ENCODE measurements around the gene KLHL11.
A peak's percentile ranks its signal among the peaks of the same experiment; 100 is the strongest.

Gene KLHL11

GRCh38 chr17:41812381-41813151, 52.7 kb downstream of the KLHL11 start, which contains the start of gene FKBP10:
FKBP10 (plus strand) TSS chr17:41813004; CDS start chr17:41813035, 31 bp downstream.
- no peaks in the 10 kb centered on the region for H3K27me3 Mint-ChIP-seq
- no peak within 1 kb of the TSS for H3K27ac Mint-ChIP-seq
- H3K4me1 Mint-ChIP-seq (ENCODE audit: low read depth) = peaks cover 23% of the 10 kb centered on the region
- H3K9me3 Mint-ChIP-seq (ENCODE audit: low read depth) = no peaks in the 10 kb centered on the region
- H3K36me3 Mint-ChIP-seq = peaks cover 3% of the 10 kb centered on the region
- H3K4me3 Mint-ChIP-seq = peak within 1 kb of the TSS; percentile 89

GRCh38 chr17:41811549-41812380, 53.5 kb downstream of the KLHL11 start, which contains the start of gene P3H4:
P3H4 (minus strand) TSS chr17:41811949; CDS start chr17:41811915, 34 bp downstream.
- H3K27me3 Mint-ChIP-seq = no peaks in the 10 kb centered on the region
- H3K4me1 Mint-ChIP-seq (ENCODE audit: low read depth) = peaks cover 23% of the 10 kb centered on the region
- H3K9me3 Mint-ChIP-seq (ENCODE audit: low read depth) = no peaks in the 10 kb centered on the region
- no peak within 1 kb of the TSS for H3K27ac Mint-ChIP-seq
- peak within 1 kb of the TSS; percentile 89 for H3K4me3 Mint-ChIP-seq
- H3K36me3 Mint-ChIP-seq = peaks cover 3% of the 10 kb centered on the region

- Mint-ChIP-seq H3K4me1 (ENCODE audit: low read depth) (peaks cover 23% of the 10 kb centered on the region), H3K4me3 (peak overlapping the region; percentile 67)
These were observed 54.3 kb downstream of the KLHL11 start for GRCh38 chr17:41810659-41811548.

DNA sequence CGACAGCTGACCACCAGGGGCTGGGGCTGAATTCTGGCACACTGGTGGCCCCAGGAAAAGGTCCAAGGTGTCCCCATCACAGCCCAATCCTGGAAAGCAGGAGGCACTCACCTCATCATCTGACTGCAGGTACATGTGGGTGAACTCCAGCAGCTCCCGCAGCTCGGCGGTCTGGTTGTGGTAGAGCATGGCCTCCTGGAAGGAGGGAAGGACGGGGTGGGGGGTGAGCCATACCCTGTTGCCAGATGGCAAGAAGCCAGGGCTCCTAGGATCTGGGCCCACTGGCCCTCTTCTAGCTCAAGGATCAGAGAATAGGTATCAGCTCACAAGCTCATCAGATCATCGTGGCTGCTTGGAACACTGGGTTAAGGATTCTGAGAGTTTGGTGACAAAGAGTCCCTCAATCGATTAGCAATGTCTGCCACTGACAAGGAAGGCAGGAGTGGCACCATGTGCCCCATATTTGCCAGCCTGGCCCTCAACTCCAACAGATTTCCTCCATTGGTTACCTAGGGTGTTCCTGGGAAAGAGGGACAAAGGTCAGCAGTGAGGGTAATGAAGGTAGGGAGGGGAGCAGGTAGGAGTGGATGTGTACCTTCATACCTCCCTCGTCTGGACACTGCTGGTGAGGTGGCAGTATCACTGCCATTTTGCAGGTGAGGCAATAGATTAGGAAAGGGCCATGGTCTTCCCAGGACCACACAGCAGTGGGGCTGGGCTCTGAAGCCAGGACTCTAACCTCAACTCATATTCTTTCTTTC, 58.4 kb downstream of the KLHL11 start:
- Mint-ChIP-seq H3K36me3 (peaks cover 3% of the 10 kb centered on the region), H3K27ac (no peak overlapping the region), H3K9me3 (ENCODE audit: low read depth) (no peaks in the 10 kb centered on the region), H3K4me3 (no peak overlapping the region), H3K27me3 (no peaks in the 10 kb centered on the region), H3K4me1 (ENCODE audit: low read depth) (peaks cover 15% of the 10 kb centered on the region)

More at GRCh38 chr17:41810659-41811548, 54.3 kb downstream of the KLHL11 start:
- H3K27me3 Mint-ChIP-seq = no peaks in the 10 kb centered on the region
- H3K27ac Mint-ChIP-seq = no peak overlapping the region
- H3K36me3 Mint-ChIP-seq = peaks cover 3% of the 10 kb centered on the region
- no peaks in the 10 kb centered on the region for H3K9me3 Mint-ChIP-seq (ENCODE audit: low read depth)

All from activated naive CD8-positive, alpha-beta T cell (primary cell).